HG03457 (cell line): ENCODE measurements around the gene CAPN5.
"Not testable (repeated sequence)": the region's sequence is repeated elsewhere in the genome, so short reads cannot be mapped to it uniquely, and the experiment has no call there.

Experiments
- ATAC-seq: cut with Tn5 transposase; IDR thresholded peaks from one replicate; pipeline ENCODE4 v1.9.1; 2021; ENCODE audit warnings: moderate number of reproducible peaks; ENCODE audit not compliant: unreplicated experiment

The CAPN5 gene

DNA sequence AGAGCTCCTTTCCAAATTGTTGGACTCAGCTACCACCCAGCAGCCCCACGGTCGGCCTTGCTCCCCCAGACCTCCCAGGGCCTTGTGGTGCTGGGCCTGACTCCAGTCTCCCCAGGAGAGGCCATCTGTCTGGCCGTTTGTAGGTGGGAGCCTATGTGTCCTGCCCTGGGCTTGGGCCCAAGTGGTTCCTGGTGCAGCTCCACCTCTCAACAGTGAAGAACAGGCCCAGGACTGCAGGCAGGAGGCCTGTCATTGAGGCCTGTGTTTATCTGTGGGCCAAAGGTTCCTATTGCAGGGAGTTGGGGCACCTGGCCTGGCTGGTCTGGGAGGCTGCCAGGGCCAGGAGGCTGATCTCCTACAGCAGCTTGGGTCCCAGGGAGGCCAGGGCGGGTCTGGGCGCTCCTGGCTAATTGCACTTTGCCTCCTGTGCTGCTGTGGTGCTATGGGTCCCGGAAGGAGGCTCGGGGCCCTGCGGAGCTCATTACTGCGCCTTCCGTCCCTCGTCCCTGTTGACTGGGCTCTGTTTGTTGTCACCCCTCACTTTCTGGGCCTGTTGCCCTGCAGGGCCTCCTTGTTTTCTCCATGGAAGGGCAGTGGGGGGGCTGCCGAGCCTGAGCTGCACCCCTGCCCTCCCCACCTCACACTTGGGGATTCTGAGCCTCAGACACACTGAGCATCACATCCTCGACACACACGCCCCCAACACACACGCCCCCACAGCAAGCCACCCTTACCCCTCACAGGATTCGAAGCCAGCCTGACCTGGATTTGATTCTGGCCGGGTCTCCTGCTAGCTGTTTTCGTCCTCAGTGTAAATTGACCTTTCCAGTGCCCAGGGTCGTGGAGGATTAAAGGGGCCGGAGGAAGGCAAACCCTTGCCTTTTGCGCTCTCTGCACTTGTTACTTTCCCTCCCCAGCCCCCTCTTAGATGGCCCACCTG lies 29.1 kb downstream of the CAPN5 start:
- no peak for ATAC-seq

DNA sequence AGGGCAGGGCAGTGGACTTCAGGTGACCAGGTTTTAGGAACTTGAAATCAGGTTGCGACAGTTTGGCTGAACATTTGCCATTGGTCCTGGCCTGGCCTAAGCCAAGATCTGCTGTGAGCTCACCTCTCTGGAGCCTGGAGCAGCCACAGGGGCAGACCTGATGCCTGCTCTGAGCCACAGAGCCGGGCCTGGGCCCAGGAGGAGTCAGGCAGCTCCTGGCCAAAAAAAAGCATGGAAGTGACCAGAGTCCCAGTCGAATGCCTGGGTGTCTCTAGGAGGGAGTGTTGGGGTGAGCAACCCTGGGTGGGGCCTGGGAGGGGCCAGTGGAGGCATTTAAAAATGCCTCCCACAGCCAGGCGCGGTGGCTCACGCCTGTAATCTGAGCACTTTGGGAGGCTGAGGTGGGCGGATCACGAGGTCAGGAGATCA lies 29.8 kb downstream of the CAPN5 start:
- ATAC-seq, result no peak

DNA sequence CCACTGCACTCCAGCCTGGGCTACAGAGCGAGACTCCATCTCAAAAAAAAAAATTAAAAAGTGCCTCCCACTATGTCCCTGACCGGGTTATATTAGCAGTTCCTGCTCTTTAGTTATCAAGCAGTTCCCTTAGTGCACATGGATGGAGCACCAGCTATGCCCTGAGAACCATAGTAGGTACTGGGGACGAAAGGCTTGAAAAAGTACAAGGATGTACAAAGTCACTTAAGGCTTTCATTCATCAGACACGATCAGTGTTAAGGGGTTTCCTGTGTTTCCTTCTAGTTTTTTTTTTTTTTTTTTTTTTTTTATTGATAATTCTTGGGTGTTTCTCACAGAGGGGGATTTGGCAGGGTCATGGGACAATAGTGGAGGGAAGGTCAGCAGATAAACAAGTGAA lies 30.4 kb downstream of the CAPN5 start:
- ATAC-seq, result not testable (repeated sequence)

DNA sequence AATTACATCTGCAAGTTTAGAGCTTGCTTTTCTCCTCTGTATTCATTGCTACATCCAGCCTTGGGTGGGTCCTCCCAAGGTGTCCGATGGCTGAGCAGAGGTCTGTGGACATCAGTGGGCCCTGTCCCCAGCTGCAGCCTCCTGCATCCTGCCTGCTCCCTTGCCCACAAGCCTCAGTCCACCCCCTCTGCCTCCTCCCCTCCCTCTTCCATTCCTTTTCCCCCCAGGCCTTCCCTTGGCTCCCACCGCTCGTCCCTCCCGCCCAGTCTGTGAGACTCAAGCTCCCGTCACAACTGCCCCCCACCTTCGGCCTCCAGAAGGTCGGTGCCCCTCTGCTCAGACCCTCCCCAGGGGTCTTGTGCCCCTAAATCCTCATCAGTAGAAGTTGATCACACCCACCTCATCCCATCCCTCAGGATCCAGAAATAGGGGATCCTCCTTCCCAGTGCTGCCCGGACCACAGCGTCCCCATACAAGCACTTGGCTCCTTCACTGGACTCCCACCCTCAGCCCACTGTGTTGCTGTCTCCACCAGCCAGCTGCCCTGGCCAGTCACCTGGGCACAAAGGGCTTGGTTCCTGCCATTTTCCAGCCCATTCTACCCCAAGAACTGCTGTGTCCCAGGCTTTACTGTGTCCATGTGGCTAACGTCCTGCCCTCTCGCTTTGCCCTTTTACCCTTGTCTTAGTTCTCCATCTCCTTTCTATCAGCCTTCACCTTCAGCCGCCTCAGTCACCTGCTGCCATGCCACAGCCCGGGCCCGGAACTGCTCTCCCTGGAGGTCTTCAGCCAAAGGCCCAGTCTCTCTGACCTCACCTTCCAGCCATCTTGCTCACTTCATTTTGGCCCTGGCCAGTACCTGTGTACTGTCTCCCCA lies 33.6 kb downstream of the CAPN5 start:
- ATAC-seq, result no peak

DNA sequence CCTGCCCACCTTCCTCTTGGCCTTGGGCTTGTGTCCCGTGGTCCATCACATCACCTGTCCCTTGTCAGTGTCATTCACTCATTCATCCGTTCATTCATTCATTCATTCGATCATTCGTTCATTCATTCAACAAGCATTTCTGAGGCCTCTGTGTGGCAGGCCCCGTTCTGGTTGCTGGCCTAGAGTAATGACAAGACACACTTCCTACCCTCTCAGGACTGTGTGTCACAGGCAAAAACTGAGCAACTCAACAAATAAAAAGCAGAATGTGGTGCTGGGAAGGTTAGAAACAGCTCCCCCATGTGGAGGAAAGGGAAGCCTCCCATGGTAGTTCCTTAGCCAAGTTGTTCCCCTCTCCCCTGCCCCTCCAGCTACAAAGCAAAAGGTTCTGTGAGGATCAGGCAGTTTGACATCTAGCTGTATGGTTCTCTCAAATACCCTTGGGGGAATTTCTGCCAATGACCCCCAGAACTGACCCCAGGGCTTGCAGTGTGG lies 34.3 kb downstream of the CAPN5 start:
- ATAC-seq, result no peak

DNA sequence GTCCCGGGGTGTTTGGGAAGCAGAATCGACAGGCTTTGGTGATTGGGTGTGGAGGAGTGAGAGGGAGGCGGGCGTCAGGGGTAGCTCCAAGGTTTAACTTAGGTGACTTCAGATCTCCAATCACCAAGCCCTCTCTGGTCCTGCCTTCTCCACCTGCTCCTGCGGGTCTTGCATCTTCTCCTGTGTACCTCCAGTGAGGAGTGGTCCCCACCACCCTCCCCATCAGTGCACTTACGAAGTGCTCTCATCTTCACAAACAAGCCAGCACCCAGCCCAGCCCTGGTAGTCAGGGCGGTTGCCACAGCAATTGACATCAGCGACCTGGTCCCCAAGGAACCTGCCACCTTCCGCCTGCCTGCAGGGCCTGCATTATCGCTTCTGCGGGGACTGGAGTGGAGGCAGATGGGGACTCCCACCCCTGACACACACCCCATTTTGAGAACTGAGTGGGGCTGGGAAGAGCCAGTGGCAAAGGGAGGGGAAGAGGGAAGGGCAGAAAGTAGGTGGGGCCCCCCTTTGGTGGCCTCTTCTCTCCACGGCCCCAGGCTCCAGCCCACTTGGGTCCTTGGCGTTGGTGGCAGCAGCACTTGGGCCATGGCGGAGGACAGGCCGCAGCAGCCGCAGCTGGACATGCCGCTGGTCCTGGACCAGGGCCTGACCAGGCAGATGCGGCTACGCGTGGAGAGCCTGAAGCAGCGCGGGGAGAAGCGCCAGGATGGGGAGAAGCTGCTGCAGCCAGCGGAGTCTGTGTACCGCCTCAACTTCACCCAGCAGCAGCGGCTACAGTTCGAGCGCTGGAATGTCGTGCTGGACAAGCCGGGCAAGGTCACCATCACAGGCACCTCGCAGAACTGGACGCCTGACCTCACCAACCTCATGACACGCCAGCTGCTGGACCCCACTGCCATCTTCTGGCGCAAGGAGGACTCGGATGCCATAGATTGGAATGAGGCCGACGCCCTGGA lies 35.8 kb downstream of the CAPN5 start, which contains the start of gene OMP:
Gene OMP, plus strand, starts transcription at position 595 of the 965 bp plus-strand sequence. Its CDS starts 0 bp downstream, at position 595.
- no peak for ATAC-seq

DNA sequence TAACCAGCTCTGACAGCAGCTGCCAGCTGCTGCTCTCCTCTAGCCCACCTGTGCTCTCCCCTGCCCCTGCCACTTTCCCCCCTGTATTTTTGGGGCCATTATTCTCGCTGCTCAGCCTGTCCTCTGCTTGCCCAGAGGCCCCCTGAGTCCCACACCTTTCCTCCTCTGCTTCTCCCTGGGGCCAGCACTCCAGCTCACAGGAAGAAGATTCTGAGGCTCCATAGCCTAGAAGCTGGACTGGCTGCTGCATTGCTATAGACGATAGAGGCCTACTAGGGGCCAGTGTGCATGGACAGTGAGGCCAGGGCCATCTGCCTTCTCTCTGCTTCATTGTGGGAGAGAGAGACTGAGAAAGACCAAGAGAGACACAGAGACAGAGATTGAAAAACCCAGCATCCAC lies 36.5 kb downstream of the CAPN5 start:
- ATAC-seq, result no peak

DNA sequence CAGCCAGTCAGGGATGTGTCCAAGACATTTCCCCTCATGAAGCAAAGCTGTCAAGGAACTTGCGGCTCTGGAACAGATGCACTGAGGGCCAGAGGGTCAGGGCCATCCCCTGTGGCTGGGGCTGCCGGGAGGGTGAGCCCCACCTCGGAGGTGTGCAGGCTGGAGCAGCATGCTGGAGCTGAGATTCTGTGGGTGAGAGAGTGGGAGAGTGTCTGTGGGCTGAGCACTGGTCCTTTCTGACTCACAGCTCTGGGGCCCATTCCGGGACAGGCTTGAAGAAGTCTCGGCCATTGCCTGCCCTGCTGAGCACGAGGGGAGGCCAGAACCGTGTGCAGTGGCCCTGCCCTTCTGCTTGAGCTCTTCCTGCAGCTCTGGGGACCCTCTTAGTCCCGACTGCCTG lies 38.0 kb downstream of the CAPN5 start:
- ATAC-seq, result no peak

DNA sequence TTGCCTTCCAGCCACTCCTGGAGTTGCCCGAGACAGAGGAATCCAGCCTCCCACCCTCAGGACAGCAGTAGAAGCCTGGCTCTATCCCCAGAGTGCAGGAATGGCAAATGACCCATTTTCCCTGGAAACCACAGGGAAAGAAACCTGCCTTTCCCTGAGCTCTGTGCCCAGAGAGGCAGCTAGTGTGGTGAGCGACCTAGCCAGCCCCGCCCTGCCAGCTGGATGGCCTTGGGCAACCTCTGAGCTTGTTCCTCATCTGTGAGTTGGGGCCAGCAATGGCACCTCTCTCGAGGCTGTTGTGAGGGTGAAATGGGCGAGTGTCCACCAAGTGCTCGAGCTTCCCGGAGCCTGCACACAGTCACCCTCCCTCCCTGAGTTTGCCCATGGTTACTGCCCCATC lies 39.5 kb downstream of the CAPN5 start:
- ATAC-seq, result no peak

DNA sequence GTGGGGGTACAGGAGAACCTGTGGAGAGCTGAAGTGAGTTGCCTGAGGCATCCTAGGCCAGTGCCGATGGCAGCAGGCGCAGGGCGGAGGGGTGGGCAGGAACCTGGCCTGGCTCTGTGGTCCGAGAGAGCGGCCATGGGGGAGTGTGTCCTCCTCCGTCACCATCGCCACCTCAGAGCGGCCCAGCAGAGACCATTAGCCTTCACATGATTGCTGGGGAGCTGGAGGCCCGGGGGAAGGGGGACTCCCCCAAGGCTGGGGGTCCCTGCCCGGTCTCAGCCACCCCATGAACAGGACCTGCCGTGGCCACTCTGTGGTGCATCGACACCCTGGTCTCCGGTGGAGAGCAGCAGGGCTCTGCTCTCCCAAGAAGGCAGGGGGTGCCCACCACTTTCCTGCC lies 40.0 kb downstream of the CAPN5 start:
- ATAC-seq, result no peak

DNA sequence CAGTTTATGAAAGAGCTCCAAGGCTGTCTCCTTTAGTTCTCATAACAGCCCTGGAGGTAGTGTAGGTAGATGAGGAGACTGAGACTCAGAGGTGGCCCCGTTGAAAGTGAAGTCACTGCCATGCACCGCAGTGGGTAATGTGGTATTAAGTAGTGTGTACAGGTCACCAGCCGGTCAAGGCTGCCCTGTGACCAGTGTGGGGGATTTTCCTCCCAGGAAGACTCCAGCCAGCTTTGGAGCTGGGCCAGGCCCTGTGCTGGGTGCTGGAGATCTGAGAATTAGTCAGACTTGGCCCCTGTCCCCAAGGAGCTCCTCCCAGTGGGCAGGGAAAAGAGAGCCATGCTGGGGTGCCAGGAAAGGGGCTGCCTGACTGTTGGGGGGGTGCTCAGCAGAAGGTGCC lies 41.2 kb downstream of the CAPN5 start:
- no peak for ATAC-seq

DNA sequence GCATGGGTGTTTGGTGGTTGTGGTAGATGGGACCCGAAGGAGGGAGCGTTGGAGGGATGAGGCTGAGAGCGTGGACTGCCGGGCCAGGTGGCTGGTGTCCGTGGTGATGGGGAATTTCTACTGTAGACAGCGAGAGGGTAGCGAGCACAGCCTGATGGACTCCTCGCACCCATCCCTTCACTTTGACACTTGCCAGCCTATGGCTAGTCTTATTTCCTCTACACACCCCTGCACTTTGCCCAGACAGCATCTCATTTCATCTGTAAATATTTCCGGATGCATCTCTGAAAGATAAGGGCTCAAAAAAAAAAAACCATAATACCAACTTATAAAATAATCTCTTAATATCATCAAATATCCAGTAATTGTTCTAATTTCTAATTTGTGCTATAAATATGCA lies 41.7 kb downstream of the CAPN5 start:
- no peak for ATAC-seq

DNA sequence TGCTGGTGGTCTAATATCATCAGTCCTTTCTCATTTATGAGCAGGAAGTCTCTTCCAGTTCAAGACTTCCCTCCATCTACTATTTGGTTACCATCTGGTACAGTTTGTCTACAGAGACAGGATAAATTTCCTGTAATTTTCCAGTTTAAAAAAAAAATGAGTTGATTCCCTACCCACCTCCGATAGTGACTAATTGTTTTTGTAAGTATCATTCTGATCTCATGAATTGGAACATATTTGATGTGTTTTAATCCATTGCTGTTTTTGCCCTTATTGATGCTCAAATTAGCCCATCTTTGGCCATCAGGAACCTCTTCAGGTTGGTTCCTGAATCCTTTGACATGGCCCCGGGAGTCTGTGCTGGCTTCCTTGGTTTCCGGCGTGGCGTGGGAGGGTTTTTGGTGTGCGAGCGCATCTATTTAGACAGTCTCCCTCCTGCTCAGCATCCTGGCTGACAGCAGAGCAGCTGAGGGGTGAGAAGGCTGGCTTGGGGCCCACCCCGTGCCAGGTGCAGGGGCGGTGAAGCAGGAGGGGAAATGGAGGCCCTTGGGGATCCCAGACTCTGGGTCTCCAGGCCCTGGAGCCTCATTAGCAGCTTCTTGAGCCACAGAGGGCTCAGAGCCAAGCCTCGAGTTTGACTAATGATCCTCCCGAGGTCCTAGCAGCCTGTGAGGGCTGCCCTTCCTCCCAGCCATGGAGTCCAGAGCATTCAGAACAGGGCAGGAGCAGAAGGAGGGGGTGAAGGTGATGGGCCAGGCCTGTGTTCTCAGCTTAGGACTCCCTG lies 42.7 kb downstream of the CAPN5 start:
- ATAC-seq, result no peak

DNA sequence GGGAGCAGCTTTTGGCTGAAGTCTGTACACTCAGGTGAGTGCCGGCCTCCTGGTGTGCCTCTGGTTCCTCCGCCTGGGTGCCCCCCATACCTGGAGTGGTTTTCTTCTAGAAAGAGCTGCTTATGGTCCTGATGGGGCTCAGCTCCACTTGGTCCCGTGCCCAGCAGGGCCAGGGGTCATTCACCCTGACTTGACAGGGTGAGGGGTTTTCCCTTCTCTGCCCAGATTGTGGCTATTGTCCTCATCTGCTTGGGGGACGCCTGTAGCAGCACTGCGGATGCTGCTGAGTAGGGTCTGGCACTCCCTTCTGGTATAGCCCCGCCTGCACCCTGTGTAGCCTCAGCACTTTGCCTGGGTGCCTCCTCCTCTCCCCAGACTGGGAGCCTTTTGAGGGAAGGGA lies 44.1 kb downstream of the CAPN5 start:
- no peak for ATAC-seq

DNA sequence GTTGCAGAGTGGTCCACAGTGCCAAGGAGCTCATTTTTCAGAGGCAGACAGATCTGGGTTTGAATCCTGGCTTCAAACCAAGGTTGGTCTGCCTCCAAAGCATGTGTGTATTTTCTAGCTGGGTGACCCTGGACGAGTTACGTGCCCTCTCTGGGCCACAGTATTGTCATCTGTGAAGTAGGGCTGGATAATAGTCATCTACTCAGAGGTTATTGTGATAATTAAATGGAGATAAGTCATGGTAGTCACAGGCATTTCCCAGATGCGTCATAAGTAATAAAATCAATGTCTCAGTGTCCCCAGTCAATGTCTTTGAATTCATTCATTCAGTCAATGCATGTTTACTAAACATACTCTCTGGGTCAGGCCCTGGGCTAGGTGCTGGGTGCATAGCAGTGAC lies 44.5 kb downstream of the CAPN5 start:
- ATAC-seq, result no peak

DNA sequence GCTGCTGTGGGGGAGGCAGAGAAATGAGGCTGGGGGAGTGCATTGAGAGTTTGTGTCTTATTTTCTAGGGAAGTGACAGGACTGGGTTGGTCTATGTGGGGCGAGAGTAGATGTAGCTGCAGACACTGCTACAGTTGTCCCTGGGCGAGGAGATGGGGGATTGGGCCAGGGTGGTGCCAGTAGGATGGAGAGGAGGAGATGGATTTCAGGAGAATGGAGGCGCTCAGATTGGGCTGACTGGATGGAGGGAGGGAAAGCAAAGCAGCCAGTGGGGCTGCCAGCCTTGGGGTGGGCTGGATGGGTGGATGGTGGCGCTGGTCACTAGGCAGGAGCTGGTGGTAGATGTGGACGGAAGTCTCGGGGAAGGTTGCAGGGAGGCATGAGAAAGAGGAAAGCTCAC lies 45.2 kb downstream of the CAPN5 start:
- ATAC-seq, result no peak

DNA sequence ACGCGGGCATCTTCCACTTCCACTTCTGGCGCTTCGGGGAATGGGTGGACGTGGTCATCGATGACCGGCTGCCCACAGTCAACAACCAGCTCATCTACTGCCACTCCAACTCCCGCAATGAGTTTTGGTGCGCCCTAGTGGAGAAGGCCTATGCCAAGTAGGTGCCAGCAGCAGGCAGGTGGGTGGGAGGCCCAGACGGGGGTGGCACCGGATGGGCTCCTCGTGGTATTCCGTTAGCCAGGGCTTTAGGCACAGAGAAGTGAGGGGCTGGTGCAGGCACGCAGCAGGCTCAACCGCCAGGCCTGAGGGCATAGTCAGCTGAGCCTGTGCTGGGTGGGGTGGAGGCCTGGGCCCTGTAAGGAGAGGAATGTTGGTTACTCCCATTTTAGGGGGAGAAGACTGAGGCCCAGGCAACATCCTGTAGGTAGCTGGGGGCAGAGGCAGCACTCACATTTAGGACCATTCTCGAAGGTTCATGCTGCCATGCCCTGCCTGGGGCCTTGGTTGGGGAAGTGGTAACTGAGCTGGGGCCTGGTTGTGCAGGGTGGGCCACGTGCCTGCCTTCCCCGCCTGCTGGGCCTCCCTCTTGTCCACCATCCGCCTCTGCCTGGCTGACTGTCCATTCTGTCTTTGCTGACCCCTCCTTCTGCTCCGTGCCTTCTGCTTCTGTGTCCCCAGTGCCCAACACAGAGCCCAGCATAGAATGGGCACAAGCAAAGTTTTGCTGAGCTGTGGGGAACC lies 46.0 kb downstream of the CAPN5 start:
- ATAC-seq, result no peak

DNA sequence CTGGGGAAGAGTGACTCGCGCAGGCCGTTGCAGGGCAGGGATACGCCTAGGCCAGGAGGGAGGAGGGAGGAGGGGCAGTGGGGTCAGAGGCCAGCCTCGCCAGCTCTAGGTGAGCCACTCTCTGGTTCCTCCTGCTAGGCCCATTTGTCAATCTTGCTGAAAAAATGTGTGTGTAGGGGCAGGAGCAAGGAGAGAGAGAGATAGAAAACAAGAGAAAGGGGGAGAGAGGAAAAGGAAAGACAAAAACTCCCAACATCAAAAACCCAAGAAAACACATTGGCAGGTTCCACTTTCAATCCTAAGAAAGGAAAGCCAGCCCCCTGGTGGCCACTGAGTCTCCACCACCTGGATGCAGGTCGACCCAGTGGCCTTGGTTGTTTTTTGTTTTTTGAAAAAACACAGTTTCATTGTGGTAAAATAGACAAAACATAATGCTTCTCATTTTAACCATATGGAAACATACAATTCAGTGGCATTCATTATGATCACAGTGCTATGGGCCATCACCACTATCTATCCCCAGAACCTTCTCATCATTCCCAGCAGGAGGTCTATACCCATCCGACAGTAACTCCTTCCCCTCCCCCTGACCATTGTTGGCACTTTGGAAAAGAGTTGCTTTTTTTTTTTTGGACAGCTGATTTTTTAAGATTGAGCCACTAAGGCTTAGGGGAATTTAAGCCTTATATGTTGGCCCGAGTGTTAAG lies 46.8 kb downstream of the CAPN5 start:
- no peak for ATAC-seq
